Gastroesophageal sphincter (tissue), 4 donors: Measurements from ENCODE around the gene LHX6. TPM values are rescaled to one million over a fixed set of nuclear protein-coding genes. Genes with fewer than 3 reads are reported as not detected.

Experiments used
- ATAC-seq: fragments of 150-250 bp; one replicate; pipeline ENCODE4 v1.9.1; 2016; ENCODE audit warnings: mild to moderate bottlenecking, moderate library complexity
- H3K27ac ChIP-seq, 4 donors: fragments of 200-600 bp; sonication (generic) in 3 of 4; 1 replicate in 3 of 4; 2 replicates in 1 of 4; pipeline ENCODE4 v1.5.1; 2016 to 2019
- H3K27me3 ChIP-seq: fragments of 200-600 bp; sonication (generic); one replicate; pipeline ENCODE4 v1.5.1; 2019
- H3K36me3 ChIP-seq, 2 donors: fragments of 200-600 bp; sonication (generic); one replicate each; pipeline ENCODE4 v1.5.1; 2019; ENCODE audit warnings: control low read depth in 1 of 2
- H3K4me1 ChIP-seq, 3 donors: fragments of 200-600 bp; sonication (generic); 1 replicate in 2 of 3; 2 replicates in 1 of 3; pipeline ENCODE4 v1.5.1; 2016 to 2019; ENCODE audit warnings: control low read depth in 2 of 3
- H3K4me3 ChIP-seq, 2 donors: fragments of 200-600 bp; sonication (generic); one replicate each; pipeline ENCODE4 v1.5.1; 2019; ENCODE audit warnings: mild to moderate bottlenecking in 1 of 2, moderate library complexity in 1 of 2
- H3K9me3 ChIP-seq, 3 donors: fragments of 200-600 bp; sonication (generic); one replicate each; pipeline ENCODE4 v1.5.1; 2017 to 2019; ENCODE audit warnings: control low read depth in 2 of 3
- CTCF ChIP-seq, 4 experiments: fragments of 200-600 bp in 2 of 4; fragments of 450-650 bp in 2 of 4; sonication (generic) in 1 of 4; IDR thresholded peaks; one replicate each; pipeline ENCODE4 v1.5.1; 2017 to 2019; ENCODE audit warnings: antibody characterized with exemption in 4 of 4, mild to moderate bottlenecking in 2 of 4, moderate library complexity in 2 of 4
- EP300 ChIP-seq: sonication (generic); formaldehyde crosslinking; IDR thresholded peaks from one replicate; pipeline ENCODE4 v1.6.1; 2017; ENCODE audit warnings: antibody characterized with exemption, mild to moderate bottlenecking
- POLR2A ChIP-seq, 2 donors: fragments of 450-650 bp; IDR thresholded peaks; one replicate each; pipeline ENCODE4 v1.6.1; 2017; ENCODE audit warnings: antibody characterized with exemption in 2 of 2, mild to moderate bottlenecking in 2 of 2, moderate library complexity in 1 of 2
- POLR2AphosphoS5 ChIP-seq: sonication (generic); formaldehyde crosslinking; IDR thresholded peaks from one replicate; pipeline ENCODE4 v1.6.1; 2017; ENCODE audit warnings: antibody characterized with exemption
- WGBS, 2 donors: methylation state at CpG; one replicate each; pipeline ENCODE4 v1.1.5; 2018; ENCODE audit warnings: low coverage in 1 of 2; 5-methylcytosine and 5-hydroxymethylcytosine counted together
- total RNA-seq, 4 donors: library from RNA; depleted of rRNA; stranded (reverse); fragments of >200 nt; gene quantifications; one replicate each; pipeline ENCODE4 v1.1.0, GENCODE V29; 2016

LHX6 gene
- total RNA-seq, 4 donors from 2014 or later = 1.7 to 13.0 (median 4.9) TPM

- H3K4me3 ChIP-seq = no peak overlapping the region
- no peak for ATAC-seq
- peaks cover 0 to 33% (median 18%) of the 10 kb centered on the region in 3 donors for H3K4me1 ChIP-seq
- H3K9me3 ChIP-seq = no peaks in the 10 kb centered on the region
- no peak for TF ChIP-seq CTCF (IDR thresholded peaks at IDR 0.05)
- TF ChIP-seq EP300 = no peak
- TF ChIP-seq POLR2A (IDR thresholded peaks at IDR 0.05) = no peak
- no peak for TF ChIP-seq POLR2AphosphoS5
- no peaks in the 10 kb centered on the region for H3K27me3 ChIP-seq
- H3K27ac ChIP-seq = no peak overlapping the region
- H3K36me3 ChIP-seq = no peaks in the 10 kb centered on the region
Measured at GRCh38 chr9:122162415-122162814, 66.3 kb downstream of the LHX6 start.

DNA sequence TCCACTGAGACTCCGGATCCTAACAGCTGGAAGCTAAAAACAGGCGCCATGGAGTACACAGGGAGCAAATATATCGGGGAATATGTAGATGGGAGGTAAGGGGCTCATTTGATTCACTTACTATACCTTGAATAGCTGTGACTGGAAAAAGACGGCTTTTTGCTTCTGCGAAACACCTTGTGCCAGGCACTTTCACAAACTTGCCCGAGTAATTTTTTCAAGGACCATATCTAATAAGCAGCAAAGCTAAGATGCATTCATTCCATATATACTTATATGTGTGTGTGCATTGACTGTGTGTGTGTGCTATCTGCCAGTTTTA lies 68.9 kb downstream of the LHX6 start:
- Histone ChIP-seq H3K27me3 (no peaks in the 10 kb centered on the region), H3K4me3 (peak overlapping the region; percentile 80 to 97), H3K4me1 (peaks cover 0 to 52% (median 25%) of the 10 kb centered on the region in 3 donors), H3K36me3 (no peaks in the 10 kb centered on the region), H3K27ac (peak overlapping the region in 2 of 4 donors; percentile 84 to 92), H3K9me3 (no peaks in the 10 kb centered on the region)
- ATAC-seq = no peak
- WGBS, 2 donors = 5 to 13% methylated on average over 4 to 6 of the region's 6 CpGs
- TF ChIP-seq POLR2AphosphoS5 = no peak
- TF ChIP-seq POLR2A (IDR thresholded peaks at IDR 0.05) = no peak
- TF ChIP-seq EP300 = no peak

DNA sequence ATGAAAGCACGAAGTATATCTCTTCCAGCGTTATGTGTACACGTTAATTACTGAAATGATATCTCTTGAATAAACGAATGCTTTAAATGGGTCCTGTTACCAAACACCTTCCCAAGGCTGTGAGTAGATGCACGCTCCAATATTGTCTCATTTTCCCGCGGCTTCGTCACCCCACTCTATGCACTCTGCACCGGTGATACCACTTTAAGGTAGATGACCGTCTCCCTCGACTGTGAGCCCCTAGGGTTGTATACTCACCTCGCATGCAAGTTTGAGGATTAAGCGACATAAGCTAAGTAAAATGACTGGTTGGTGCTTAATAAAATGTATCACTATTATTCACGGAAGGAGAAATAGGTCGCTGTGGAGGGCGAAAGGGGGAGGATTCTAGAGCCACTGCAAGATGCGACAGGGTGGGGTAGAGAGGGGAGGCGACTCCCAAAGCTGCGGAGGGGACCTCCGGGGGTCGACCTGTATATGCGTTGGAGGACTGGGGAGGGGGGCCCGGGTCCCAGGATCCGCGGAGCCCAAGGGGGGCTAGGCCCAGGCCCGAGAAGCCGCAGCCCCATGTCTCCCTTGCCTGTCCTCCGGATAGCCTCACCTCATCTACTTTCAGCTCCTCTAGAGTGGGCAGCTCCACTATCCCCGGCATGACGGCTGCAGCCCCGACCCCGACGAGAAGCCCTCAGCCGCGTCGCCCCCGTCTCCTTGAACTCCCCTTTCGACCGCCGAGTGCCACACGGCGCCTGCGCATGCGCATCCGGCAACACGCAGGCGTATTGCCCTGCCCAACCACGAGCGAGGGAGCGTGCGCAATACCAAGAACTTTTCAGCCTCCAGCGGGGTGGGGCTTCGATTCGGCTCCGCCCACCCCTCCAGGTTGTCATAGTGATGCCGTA lies 69.5 kb downstream of the LHX6 start, which contains the start of the genes MORN5 and NDUFA8:
Gene MORN5 (plus strand): TSS at position 883 of the 899 bp plus-strand sequence. CDS start 65 bp downstream, outside the sequence.
Gene NDUFA8 (minus strand): TSS at position 754 of the 899 bp plus-strand sequence. CDS start 102 bp downstream, at position 652.
- peak; percentile 98 for ATAC-seq
- WGBS, 2 donors = 1% methylated on average over 26 to 27 of the region's 56 CpGs
- TF ChIP-seq POLR2AphosphoS5 (peak; percentile 75), CTCF (IDR thresholded peaks at IDR 0.05) (peak in 3 of 4 experiments; percentile 29 to 55 (median 47)), EP300 (no peak), POLR2A (IDR thresholded peaks at IDR 0.05) (peak; percentile 57 to 59)

GRCh38 chr9:122158202-122158601 lies 70.6 kb downstream of the LHX6 start:
- Histone ChIP-seq H3K27me3 (no peaks in the 10 kb centered on the region), H3K27ac (no peak overlapping the region), H3K36me3 (no peaks in the 10 kb centered on the region), H3K9me3 (no peaks in the 10 kb centered on the region), H3K4me3 (peak overlapping the region in 1 of 2 donors; percentile 97), H3K4me1 (peaks cover 0 to 54% (median 25%) of the 10 kb centered on the region in 3 donors)
- ATAC-seq = no peak
- WGBS, 2 donors = 75% methylated on average over 3 of the region's 3 CpGs
- TF ChIP-seq POLR2A (IDR thresholded peaks at IDR 0.05) (no peak), CTCF (IDR thresholded peaks at IDR 0.05) (peak in 3 of 4 experiments; percentile 11 to 38 (median 16))

More for the DNA sequence above, 69.5 kb downstream of the LHX6 start, which contains the start of the genes MORN5 and NDUFA8:
- H3K36me3 ChIP-seq = no peaks in the 10 kb centered on the region
- peak within 1 kb of the TSS; percentile 77 to 92 (median 87) for H3K27ac ChIP-seq
- peaks cover 0 to 54% (median 25%) of the 10 kb centered on the region in 3 donors for H3K4me1 ChIP-seq
- H3K9me3 ChIP-seq = no peaks in the 10 kb centered on the region
- H3K27me3 ChIP-seq = no peaks in the 10 kb centered on the region
- peak within 1 kb of the TSS; percentile 80 to 97 for H3K4me3 ChIP-seq

DNA sequence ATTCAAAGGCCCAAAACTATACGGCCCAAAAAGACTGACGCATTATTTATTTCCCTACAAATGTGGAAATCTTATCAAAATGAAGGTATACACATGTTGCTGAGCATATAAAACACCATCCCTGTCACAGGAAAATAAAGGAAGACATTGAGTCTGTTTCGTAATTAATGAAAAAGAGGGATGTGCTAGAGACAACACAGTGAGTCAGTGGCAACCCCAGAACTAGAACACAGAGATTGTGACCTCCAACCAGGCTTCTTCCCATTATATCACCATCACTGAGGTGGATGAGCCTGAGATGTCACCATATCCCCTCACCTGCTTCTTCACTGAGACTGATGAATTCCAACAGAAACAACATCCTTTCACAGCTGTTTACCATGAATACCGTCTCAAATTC lies 73.0 kb downstream of the LHX6 start:
- Histone ChIP-seq H3K4me3 (no peak overlapping the region), H3K9me3 (no peaks in the 10 kb centered on the region), H3K4me1 (peaks cover 0 to 62% (median 25%) of the 10 kb centered on the region in 3 donors), H3K27me3 (no peaks in the 10 kb centered on the region), H3K36me3 (peaks cover 0 to 19% of the 10 kb centered on the region in 2 donors), H3K27ac (no peak overlapping the region)
- no peak for TF ChIP-seq POLR2AphosphoS5
- no peak for TF ChIP-seq CTCF (IDR thresholded peaks at IDR 0.05)
- TF ChIP-seq EP300 = no peak
- no peak for TF ChIP-seq POLR2A (IDR thresholded peaks at IDR 0.05)
- WGBS, 2 donors = 65 to 72% methylated on average over 4 of the region's 4 CpGs
- ATAC-seq = no peak

Other genes with a start within 250 kb of the LHX6 start
- gene TTLL11, start 135.6 kb downstream of the LHX6 start, total RNA-seq = 10 to 100 TPM; 15.1 to 42.6 (median 29.1) TPM
- 10 to 100 TPM; 39.0 to 84.0 (median 71.9) TPM for gene NDUFA8, start 69.2 kb downstream of the LHX6 start, total RNA-seq
- 1 to 10 TPM in 1 of 4 donors, not detected in 3; 6.2 TPM for gene MORN5, start 69.0 kb downstream of the LHX6 start, total RNA-seq
- 10 to 100 TPM; 11.0 to 21.5 (median 18.1) TPM for gene RBM18, start 35.9 kb upstream of the LHX6 start, total RNA-seq
- gene MRRF, start 35.9 kb upstream of the LHX6 start, total RNA-seq = 10 to 100 TPM; 24.1 to 38.0 (median 29.7) TPM
- 100 to 1,000 TPM in 1 of 4 donors, 10 to 100 TPM in 3; 15.8 to 154 (median 46.4) TPM for gene PTGS1, start 142.1 kb upstream of the LHX6 start, total RNA-seq
- gene OR1J1, start 249.0 kb upstream of the LHX6 start, total RNA-seq = not detected